GM03348 (cell line): ENCODE results near the gene CTIF.

ENCODE experiments used
- DNase-seq: peaks from one replicate; pipeline ENCODE4 v3.0.0; 2012; ENCODE audit warnings: low spot score

The CTIF gene

GRCh38 chr18:48819781-48820482 lies 281.1 kb downstream of the CTIF start:
- no peak for DNase-seq

GRCh38 chr18:48820483-48821250 lies 281.8 kb downstream of the CTIF start:
- DNase-seq, result no peak

- DNase-seq, result no peak
Observed at GRCh38 chr18:48821251-48821590, 282.4 kb downstream of the CTIF start.

- DNase-seq, result no peak
Observed at GRCh38 chr18:48821845-48822244, 283.0 kb downstream of the CTIF start.

- no peak for DNase-seq
Observed at GRCh38 chr18:48824231-48824970, 285.6 kb downstream of the CTIF start.

- DNase-seq, result peak; percentile 76
Observed at GRCh38 chr18:48825101-48825745, 286.4 kb downstream of the CTIF start.

- DNase-seq, result no peak
Observed at GRCh38 chr18:48826271-48826670, 287.4 kb downstream of the CTIF start.

GRCh38 chr18:48826806-48827205 lies 288.0 kb downstream of the CTIF start:
- DNase-seq, result no peak

- peak; percentile 79 for DNase-seq
Observed at GRCh38 chr18:48827291-48828193, 288.7 kb downstream of the CTIF start.

GRCh38 chr18:48828194-48828545 lies 289.3 kb downstream of the CTIF start:
- DNase-seq, result no peak

- no peak for DNase-seq
Observed at GRCh38 chr18:48828691-48829442, 290.0 kb downstream of the CTIF start.

- DNase-seq, result no peak
Observed at GRCh38 chr18:48829443-48830149, 290.8 kb downstream of the CTIF start.

GRCh38 chr18:48831113-48831759 lies 292.4 kb downstream of the CTIF start:
- no peak for DNase-seq

GRCh38 chr18:48831802-48832201 lies 293.0 kb downstream of the CTIF start:
- DNase-seq, result no peak

GRCh38 chr18:48832938-48833700 lies 294.3 kb downstream of the CTIF start:
- DNase-seq, result peak; percentile 75

GRCh38 chr18:48833701-48834412 lies 295.0 kb downstream of the CTIF start:
- DNase-seq, result no peak

GRCh38 chr18:48834413-48835031 lies 295.7 kb downstream of the CTIF start:
- peak; percentile 92 for DNase-seq

- no peak for DNase-seq
Observed at GRCh38 chr18:48835119-48835518, 296.3 kb downstream of the CTIF start.
